ENCODE measurements around the gene PCDH9.

PCDH9 gene

GRCh38 chr13:66551128-66551527, 679.0 kb downstream of the PCDH9 start:
- Histone ChIP-seq H3K36me3 (ENCODE audit: control insufficient read depth, insufficient read depth, low read length) (no peaks in the 10 kb centered on the region), H3K27me3 (replicated peaks; ENCODE audit: control insufficient read depth, insufficient read depth, low read length) (no peaks in the 10 kb centered on the region), H3K4me3 (replicated peaks; ENCODE audit: low read depth, low read length) (no peak overlapping the region)
- no peak for DNase-seq (ENCODE audit: extremely low read depth, insufficient read length)
- TF ChIP-seq CTCF (IDR thresholded peaks at IDR 0.05; ENCODE audit: insufficient read depth, low read length, poor library complexity, severe bottlenecking) = no peak

- no peaks in the 10 kb centered on the region for H3K36me3 ChIP-seq (ENCODE audit: control insufficient read depth, insufficient read depth, low read length)
- no peak overlapping the region for H3K4me3 ChIP-seq (replicated peaks; ENCODE audit: low read depth, low read length)
- no peaks in the 10 kb centered on the region for H3K27me3 ChIP-seq (replicated peaks; ENCODE audit: control insufficient read depth, insufficient read depth, low read length)
- no peak for DNase-seq (ENCODE audit: extremely low read depth, insufficient read length)
- no peak for TF ChIP-seq CTCF (IDR thresholded peaks at IDR 0.05; ENCODE audit: insufficient read depth, low read length, poor library complexity, severe bottlenecking)
Observed at GRCh38 chr13:66547685-66548084, 682.5 kb downstream of the PCDH9 start.

GRCh38 chr13:66546534-66547379, 683.4 kb downstream of the PCDH9 start:
- no peak overlapping the region for H3K4me3 ChIP-seq (replicated peaks; ENCODE audit: low read depth, low read length)
- no peak for DNase-seq (ENCODE audit: extremely low read depth, insufficient read length)
- H3K27me3 ChIP-seq (replicated peaks; ENCODE audit: control insufficient read depth, insufficient read depth, low read length) = no peaks in the 10 kb centered on the region
- H3K36me3 ChIP-seq (ENCODE audit: control insufficient read depth, insufficient read depth, low read length) = no peaks in the 10 kb centered on the region
- TF ChIP-seq CTCF (IDR thresholded peaks at IDR 0.05; ENCODE audit: insufficient read depth, low read length, poor library complexity, severe bottlenecking) = no peak

GRCh38 chr13:66543780-66544179, 686.4 kb downstream of the PCDH9 start:
- Histone ChIP-seq H3K4me3 (replicated peaks; ENCODE audit: low read depth, low read length) (no peak overlapping the region), H3K36me3 (ENCODE audit: control insufficient read depth, insufficient read depth, low read length) (no peaks in the 10 kb centered on the region), H3K27me3 (replicated peaks; ENCODE audit: control insufficient read depth, insufficient read depth, low read length) (no peaks in the 10 kb centered on the region)
- TF ChIP-seq CTCF (IDR thresholded peaks at IDR 0.05; ENCODE audit: insufficient read depth, low read length, poor library complexity, severe bottlenecking) = no peak
- DNase-seq (ENCODE audit: extremely low read depth, insufficient read length) = no peak

GRCh38 chr13:66537417-66537816, 692.7 kb downstream of the PCDH9 start:
- no peak overlapping the region for H3K4me3 ChIP-seq (replicated peaks; ENCODE audit: low read depth, low read length)
- no peak for TF ChIP-seq CTCF (IDR thresholded peaks at IDR 0.05; ENCODE audit: insufficient read depth, low read length, poor library complexity, severe bottlenecking)
- no peaks in the 10 kb centered on the region for H3K36me3 ChIP-seq (ENCODE audit: control insufficient read depth, insufficient read depth, low read length)
- H3K27me3 ChIP-seq (replicated peaks; ENCODE audit: control insufficient read depth, insufficient read depth, low read length) = no peaks in the 10 kb centered on the region
- no peak for DNase-seq (ENCODE audit: extremely low read depth, insufficient read length)
